ENCODE results near the gene NEDD9. TPM values are rescaled to one million over a fixed set of nuclear protein-coding genes. Genes with fewer than 3 reads are reported as not detected.

The NEDD9 gene
- total and polyA plus RNA-seq, 2 experiments from 2014 or later, result 4.4 to 13.0 TPM

DNA sequence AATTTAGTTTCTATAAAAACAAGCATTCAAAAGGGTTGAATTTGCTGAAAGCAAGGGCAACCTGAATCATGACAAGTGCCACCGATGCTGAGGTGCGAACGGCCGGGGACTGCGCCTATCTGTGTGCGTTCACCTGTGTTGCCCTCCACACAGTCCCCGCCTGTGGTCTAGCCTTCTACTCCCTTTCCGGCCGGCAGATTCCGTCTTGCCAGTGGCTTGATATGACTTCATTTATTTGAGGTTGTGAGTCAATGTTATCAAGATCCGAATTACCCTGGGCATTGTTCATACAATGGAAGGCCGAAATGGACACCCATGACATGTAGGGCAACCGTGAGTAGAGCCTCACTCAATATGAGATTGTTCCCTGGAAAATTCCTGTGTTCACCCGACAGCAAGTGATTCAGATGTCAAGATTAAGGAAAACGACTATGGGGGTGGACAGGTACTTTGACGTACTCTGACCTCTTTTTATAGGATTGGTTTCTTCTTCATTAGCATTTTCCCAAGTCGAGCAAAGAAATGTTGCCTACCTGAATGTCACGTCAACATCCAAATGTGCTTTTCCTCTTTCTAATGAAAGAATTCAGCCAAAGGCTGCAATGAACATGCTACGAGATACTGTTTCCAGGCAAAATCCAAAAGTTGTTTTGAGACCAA, 41.1 kb upstream of the NEDD9 start:
- no peak for DNase-seq (ENCODE audit: low spot score)
- no peaks in the 10 kb centered on the region for H3F3A ChIP-seq (replicated peaks; ENCODE audit: low read depth)
- Mint-ChIP-seq H3K27ac (no peak overlapping the region), H3K4me3 (no peak overlapping the region), H3K9me3 (no peaks in the 10 kb centered on the region), H3K36me3 (ENCODE audit: low read depth) (no peaks in the 10 kb centered on the region), H3K27me3 (ENCODE audit: insufficient read depth, low read depth, poor library complexity) (peaks cover 8% of the 10 kb centered on the region), H3K4me1 (peaks cover 33% of the 10 kb centered on the region)
- H3K4me2 ChIP-seq, result no peak overlapping the region
- no peaks in the 10 kb centered on the region for H3K79me2 ChIP-seq (replicated peaks; ENCODE audit: insufficient read depth)
- no peaks in the 10 kb centered on the region for H3K27me3 ChIP-seq (ENCODE audit: insufficient read depth)
- TF ChIP-seq EZH2 (IDR thresholded peaks at IDR 0.05; ENCODE audit: low read depth, unreplicated experiment), result no peak
- TF ChIP-seq, protein P1, sequence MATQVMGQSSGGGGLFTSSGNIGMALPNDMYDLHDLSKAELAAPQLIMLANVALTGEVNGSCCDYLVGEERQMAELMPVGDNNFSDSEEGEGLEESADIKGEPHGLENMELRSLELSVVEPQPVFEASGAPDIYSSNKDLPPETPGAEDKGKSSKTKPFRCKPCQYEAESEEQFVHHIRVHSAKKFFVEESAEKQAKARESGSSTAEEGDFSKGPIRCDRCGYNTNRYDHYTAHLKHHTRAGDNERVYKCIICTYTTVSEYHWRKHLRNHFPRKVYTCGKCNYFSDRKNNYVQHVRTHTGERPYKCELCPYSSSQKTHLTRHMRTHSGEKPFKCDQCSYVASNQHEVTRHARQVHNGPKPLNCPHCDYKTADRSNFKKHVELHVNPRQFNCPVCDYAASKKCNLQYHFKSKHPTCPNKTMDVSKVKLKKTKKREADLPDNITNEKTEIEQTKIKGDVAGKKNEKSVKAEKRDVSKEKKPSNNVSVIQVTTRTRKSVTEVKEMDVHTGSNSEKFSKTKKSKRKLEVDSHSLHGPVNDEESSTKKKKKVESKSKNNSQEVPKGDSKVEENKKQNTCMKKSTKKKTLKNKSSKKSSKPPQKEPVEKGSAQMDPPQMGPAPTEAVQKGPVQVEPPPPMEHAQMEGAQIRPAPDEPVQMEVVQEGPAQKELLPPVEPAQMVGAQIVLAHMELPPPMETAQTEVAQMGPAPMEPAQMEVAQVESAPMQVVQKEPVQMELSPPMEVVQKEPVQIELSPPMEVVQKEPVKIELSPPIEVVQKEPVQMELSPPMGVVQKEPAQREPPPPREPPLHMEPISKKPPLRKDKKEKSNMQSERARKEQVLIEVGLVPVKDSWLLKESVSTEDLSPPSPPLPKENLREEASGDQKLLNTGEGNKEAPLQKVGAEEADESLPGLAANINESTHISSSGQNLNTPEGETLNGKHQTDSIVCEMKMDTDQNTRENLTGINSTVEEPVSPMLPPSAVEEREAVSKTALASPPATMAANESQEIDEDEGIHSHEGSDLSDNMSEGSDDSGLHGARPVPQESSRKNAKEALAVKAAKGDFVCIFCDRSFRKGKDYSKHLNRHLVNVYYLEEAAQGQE (IDR thresholded peaks at IDR 0.05; ENCODE audit: unreplicated experiment), result no peak
- TF ChIP-seq POLR2AphosphoS5 (IDR thresholded peaks at IDR 0.05; ENCODE audit: low read depth), result no peak
- TF ChIP-seq CREB1 (CRISPR knock-in tag; IDR thresholded peaks at IDR 0.05; ENCODE audit: low read depth), result no peak
- H3K4me3 ChIP-seq, result no peak overlapping the region
- H3K9me2 ChIP-seq (ENCODE audit: insufficient read depth), result no peaks in the 10 kb centered on the region
- ATAC-seq, result no peak
- no peaks in the 10 kb centered on the region for H3K36me3 ChIP-seq (ENCODE audit: insufficient read depth)
- H4K20me1 ChIP-seq (replicated peaks; ENCODE audit: insufficient read depth), result no peaks in the 10 kb centered on the region
- no peak overlapping the region for H2AFZ ChIP-seq
- H3K27ac ChIP-seq (ENCODE audit: low read depth), result no peak overlapping the region
- H3K4me1 ChIP-seq (ENCODE audit: insufficient read depth), result peaks cover 9% of the 10 kb centered on the region

DNA sequence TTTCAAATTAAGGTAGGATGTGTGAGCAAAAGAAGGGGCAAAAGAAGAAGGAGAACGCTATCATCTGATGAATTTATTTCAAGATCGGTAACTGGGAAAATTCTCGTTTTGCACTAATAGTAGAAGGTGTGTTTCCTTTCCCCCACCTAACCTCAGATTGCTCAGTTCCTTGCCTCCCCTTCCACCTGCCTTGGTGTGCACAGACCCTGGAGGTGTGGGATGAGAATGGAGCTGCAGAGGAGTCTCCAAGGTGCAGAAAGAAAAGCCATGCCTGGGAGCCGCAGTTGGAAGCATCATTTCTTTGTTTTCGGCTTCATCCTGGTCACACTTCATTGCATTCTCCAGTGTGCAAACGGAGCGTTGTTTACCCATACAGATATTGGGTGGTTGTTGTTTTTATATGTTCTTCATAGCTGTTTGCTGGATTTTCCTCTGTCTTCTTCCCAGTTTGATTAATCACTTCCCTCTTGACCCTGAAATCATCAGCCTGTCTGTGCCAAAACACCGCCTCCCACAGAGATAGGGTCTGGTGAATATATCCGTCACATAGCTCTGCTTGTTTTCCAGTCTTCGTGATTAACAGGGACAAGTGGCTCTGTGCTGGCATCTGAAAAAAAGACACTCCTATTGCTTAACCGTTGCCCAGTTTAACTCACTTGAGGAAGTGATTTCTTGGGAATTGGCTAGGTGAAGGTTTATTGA, 40.2 kb upstream of the NEDD9 start:
- H3K27ac ChIP-seq (ENCODE audit: low read depth), result no peak overlapping the region
- H3K36me3 ChIP-seq (ENCODE audit: insufficient read depth), result no peaks in the 10 kb centered on the region
- DNase-seq (ENCODE audit: low spot score) (no peak), ATAC-seq (no peak)
- Mint-ChIP-seq H3K27ac (no peak overlapping the region), H3K4me3 (no peak overlapping the region), H3K9me3 (no peaks in the 10 kb centered on the region), H3K36me3 (ENCODE audit: low read depth) (no peaks in the 10 kb centered on the region), H3K27me3 (ENCODE audit: insufficient read depth, low read depth, poor library complexity) (peaks cover 9% of the 10 kb centered on the region), H3K4me1 (peaks cover 24% of the 10 kb centered on the region)
- H3F3A ChIP-seq (replicated peaks; ENCODE audit: low read depth), result no peaks in the 10 kb centered on the region
- peaks cover 2% of the 10 kb centered on the region; the same call in 1 of the 2 replicates for H3K4me1 ChIP-seq (ENCODE audit: insufficient read depth)
- no peaks in the 10 kb centered on the region for H3K9me2 ChIP-seq (ENCODE audit: insufficient read depth)
- no peaks in the 10 kb centered on the region for H4K20me1 ChIP-seq (replicated peaks; ENCODE audit: insufficient read depth)
- H3K27me3 ChIP-seq (ENCODE audit: insufficient read depth), result no peaks in the 10 kb centered on the region
- no peaks in the 10 kb centered on the region for H3K79me2 ChIP-seq (replicated peaks; ENCODE audit: insufficient read depth)
- H3K4me3 ChIP-seq, result no peak overlapping the region
- no peak overlapping the region for H3K4me2 ChIP-seq
- no peak overlapping the region for H2AFZ ChIP-seq
- no peak for TF ChIP-seq JUNB (IDR thresholded peaks at IDR 0.05; ENCODE audit: unreplicated experiment)
- no peak for TF ChIP-seq STAT1 (IDR thresholded peaks at IDR 0.05; ENCODE audit: unreplicated experiment)
- no peak for TF ChIP-seq ETS1 (IDR thresholded peaks at IDR 0.05)
- TF ChIP-seq CREB1 (CRISPR knock-in tag; IDR thresholded peaks at IDR 0.05; ENCODE audit: low read depth), result no peak
- no peak for TF ChIP-seq ZNF114 (CRISPR knock-in tag; IDR thresholded peaks at IDR 0.05)
- no peak for TF ChIP-seq EZH2phosphoT487 (IDR thresholded peaks at IDR 0.05; ENCODE audit: unreplicated experiment)
- TF ChIP-seq, protein P1 (IDR thresholded peaks at IDR 0.05; ENCODE audit: unreplicated experiment), result no peak
- no peak for TF ChIP-seq CTCF (conservative IDR thresholded peaks at IDR 0.05; ENCODE audit: low read depth in 2 of 2)
- no peak for TF ChIP-seq ZNF331 (CRISPR knock-in tag; IDR thresholded peaks at IDR 0.05; ENCODE audit: low read depth)
- TF ChIP-seq NANOG (IDR thresholded peaks at IDR 0.05; ENCODE audit: borderline replicate concordance), result no peak

All from GM23338 (cell line).